GM12864 (cell line): ENCODE results near the gene MARCHF10.

ENCODE experiments used
- DNase-seq: peaks from one replicate; pipeline ENCODE4 v3.0.0-alpha.2; 2011; ENCODE audit warnings: low read depth
- H3K4me3 ChIP-seq: 2 replicates; pipeline ENCODE4 v1.5.1; 2011; ENCODE audit warnings: mild to moderate bottlenecking, low read depth, low read length, control low read depth
- CTCF ChIP-seq: IDR thresholded peaks from 2 replicates; pipeline ENCODE4 v1.5.1; 2011; ENCODE audit warnings: low read depth, mild to moderate bottlenecking, moderate library complexity, low read length, control low read depth, inconsistent platforms; ENCODE audit errors: missing control alignments

Gene MARCHF10

GRCh38 chr17:62660629-62661118 is 147.4 kb downstream of the MARCHF10 start:
- H3K4me3 ChIP-seq = no peak overlapping the region
- no peak for DNase-seq
- no peak for TF ChIP-seq CTCF

- no peak for TF ChIP-seq CTCF
- no peak overlapping the region for H3K4me3 ChIP-seq
- no peak for DNase-seq
Observed at GRCh38 chr17:62658136-62658920, 149.8 kb downstream of the MARCHF10 start.

GRCh38 chr17:62657690-62658089 is 150.4 kb downstream of the MARCHF10 start:
- H3K4me3 ChIP-seq = no peak overlapping the region
- DNase-seq = no peak
- TF ChIP-seq CTCF = no peak

GRCh38 chr17:62657145-62657665 is 150.9 kb downstream of the MARCHF10 start:
- no peak for DNase-seq
- no peak for TF ChIP-seq CTCF
- H3K4me3 ChIP-seq = no peak overlapping the region

GRCh38 chr17:62656446-62656845 is 151.7 kb downstream of the MARCHF10 start:
- no peak for TF ChIP-seq CTCF
- no peak overlapping the region for H3K4me3 ChIP-seq
- no peak for DNase-seq

- TF ChIP-seq CTCF = no peak
Observed at GRCh38 chr17:62655656-62656055, 152.5 kb downstream of the MARCHF10 start.

More at GRCh38 chr17:62655656-62656055, 152.5 kb downstream of the MARCHF10 start:
- H3K4me3 ChIP-seq = no peak overlapping the region
- no peak for DNase-seq
